ENCODE data around the gene MRPS10.

MRPS10 gene

GRCh38 chr6:42217519-42218367, at the start of gene MRPS10:
MRPS10 (minus strand) TSS chr6:42217861; CDS start chr6:42217849, 12 bp downstream.
- in situ Hi-C loops (cut with HindIII; ENCODE audit: low sequenced_read_pairs), result no loop called here

- in situ Hi-C loops (cut with HindIII; ENCODE audit: low sequenced_read_pairs), result no loop called here
Measured at GRCh38 chr6:42266538-42266937, 48.9 kb upstream of the MRPS10 start.

GRCh38 chr6:42264852-42265390, 47.3 kb upstream of the MRPS10 start:
- in situ Hi-C loops (cut with HindIII; ENCODE audit: low sequenced_read_pairs), result no loop called here

- in situ Hi-C loops (cut with HindIII; ENCODE audit: low sequenced_read_pairs), result no loop called here
Measured at GRCh38 chr6:42264162-42264851, 46.6 kb upstream of the MRPS10 start.

GRCh38 chr6:42263165-42263728, 45.6 kb upstream of the MRPS10 start:
- in situ Hi-C loops (cut with HindIII; ENCODE audit: low sequenced_read_pairs), result no loop called here

- in situ Hi-C loops (cut with HindIII; ENCODE audit: low sequenced_read_pairs), result no loop called here
Measured at GRCh38 chr6:42260972-42261371, 43.3 kb upstream of the MRPS10 start.

- in situ Hi-C loops (cut with HindIII; ENCODE audit: low sequenced_read_pairs), result no loop called here
Measured at GRCh38 chr6:42260396-42260888, 42.8 kb upstream of the MRPS10 start.

GRCh38 chr6:42259841-42260395, 42.3 kb upstream of the MRPS10 start:
- in situ Hi-C loops (cut with HindIII; ENCODE audit: low sequenced_read_pairs), result no loop called here

GRCh38 chr6:42259286-42259685, 41.6 kb upstream of the MRPS10 start:
- in situ Hi-C loops (cut with HindIII; ENCODE audit: low sequenced_read_pairs), result no loop called here

GRCh38 chr6:42257614-42258013, 40.0 kb upstream of the MRPS10 start:
- in situ Hi-C loops (cut with HindIII; ENCODE audit: low sequenced_read_pairs), result no loop called here

GRCh38 chr6:42257063-42257462, 39.4 kb upstream of the MRPS10 start:
- in situ Hi-C loops (cut with HindIII; ENCODE audit: low sequenced_read_pairs), result no loop called here

- in situ Hi-C loops (cut with HindIII; ENCODE audit: low sequenced_read_pairs), result no loop called here
Measured at GRCh38 chr6:42255050-42255449, 37.4 kb upstream of the MRPS10 start.

GRCh38 chr6:42254505-42254904, 36.8 kb upstream of the MRPS10 start:
- in situ Hi-C loops (cut with HindIII; ENCODE audit: low sequenced_read_pairs), result no loop called here

- in situ Hi-C loops (cut with HindIII; ENCODE audit: low sequenced_read_pairs), result no loop called here
Measured at GRCh38 chr6:42251911-42252637, 34.4 kb upstream of the MRPS10 start.

- in situ Hi-C loops (cut with HindIII; ENCODE audit: low sequenced_read_pairs), result no loop called here
Measured at GRCh38 chr6:42251500-42251899, 33.8 kb upstream of the MRPS10 start.

- in situ Hi-C loops (cut with HindIII; ENCODE audit: low sequenced_read_pairs), result no loop called here
Measured at GRCh38 chr6:42250274-42250931, 32.7 kb upstream of the MRPS10 start.

GRCh38 chr6:42249279-42249678, 31.6 kb upstream of the MRPS10 start:
- in situ Hi-C loops (cut with HindIII; ENCODE audit: low sequenced_read_pairs), result no loop called here

GRCh38 chr6:42243046-42243445, 25.4 kb upstream of the MRPS10 start:
- in situ Hi-C loops (cut with HindIII; ENCODE audit: low sequenced_read_pairs), result no loop called here

GRCh38 chr6:42241915-42242314, 24.3 kb upstream of the MRPS10 start:
- in situ Hi-C loops (cut with HindIII; ENCODE audit: low sequenced_read_pairs), result no loop called here

All from DLD1 (cell line).